ENCODE results near the gene CAPN5. TPM values are rescaled to one million over a fixed set of nuclear protein-coding genes. Genes with fewer than 3 reads are reported as not detected.

Gene CAPN5
- total and polyA plus RNA-seq, 10 of the 15 experiments (the other 5 are each of a cell fraction or from before 2014, with no cell fraction given), result 0.02 to 0.33 (median 0.07) TPM; not detected in 3

GRCh38 chr11:77063861-77064260 is 2.9 kb upstream of the CAPN5 start:
- CTCF ChIA-PET, result interaction anchor here (1.3 to 5.7 kb wide), 3 partner anchors 13 to 144 kb away, joined by 4 to 38 read pairs (median 4); no protein-coding TSS in a partner anchor
- ATAC-seq (no peak), FAIRE-seq (no peak), DNase-seq (ENCODE audit: low read depth, low spot score) (no peak)
- H3K27me3 ChIP-seq (replicated peaks in 1 of 2; ENCODE audit: control insufficient read depth in 2 of 2, insufficient read depth in 2 of 2, low read length in 1 of 2), result peaks cover 0 to 1% of the 10 kb centered on the region in 2 experiments; a peak in 1 of 4 replicates
- no peak overlapping the region for H3K4me3 ChIP-seq
- H3K36me3 ChIP-seq (ENCODE audit: control insufficient read depth in 2 of 2, insufficient read depth in 2 of 2, low read length in 1 of 2), result no peaks in the 10 kb centered on the region
- no peaks in the 10 kb centered on the region; the same call in 2 of the 3 replicates for H3K9me3 ChIP-seq (replicated peaks; ENCODE audit: control insufficient read depth, insufficient read depth, low read length)
- peaks cover 6% of the 10 kb centered on the region for H3K4me1 ChIP-seq (ENCODE audit: control insufficient read depth, insufficient read depth, low read length)
- no TSS peak for BruUV-seq (replicated peaks)
- H3K79me2 ChIP-seq (ENCODE audit: control insufficient read depth, insufficient read depth, low read length), result no peaks in the 10 kb centered on the region
- in situ Hi-C loops (cut with MboI) (no loop called here), intact Hi-C loops (cut with micrococcal nuclease; ENCODE audit: unreplicated experiment) (no loop called here)
- SMC1A ChIA-PET (ENCODE audit: uncharacterized antibody, unreplicated experiment), result interaction anchor here (1.0 to 1.7 kb wide), 2 partner anchors 9 to 27 kb away, joined by 4 to 8 read pairs; no protein-coding TSS in a partner anchor
- POLR2A ChIA-PET, result no interaction called here
- H2AFZ ChIP-seq (ENCODE audit: control insufficient read depth, low read depth, low read length), result no peak overlapping the region
- WGBS (ENCODE audit: insufficient coverage, insufficient replicate concordance, low lambda C conversion rate, missing lambda C conversion rate), result 42% methylated on average over 4 of the region's 4 CpGs
- no peaks in the 10 kb centered on the region for H4K20me1 ChIP-seq (ENCODE audit: control insufficient read depth, insufficient read depth)
- TF ChIP-seq CREM (IDR thresholded peaks at IDR 0.05; ENCODE audit: low read depth) (no peak), TCF7 (IDR thresholded peaks at IDR 0.05; ENCODE audit: borderline replicate concordance) (no peak), PRDM15 (CRISPR knock-in tag; IDR thresholded peaks at IDR 0.05) (no peak), ZBED1 (IDR thresholded peaks at IDR 0.05; ENCODE audit: borderline replicate concordance) (no peak), RCOR1 (conservative IDR thresholded peaks at IDR 0.05; ENCODE audit: low read depth, low read length) (no peak), KDM1A (IDR thresholded peaks at IDR 0.05; ENCODE audit: borderline replicate concordance) (no peak), MTA3 (IDR thresholded peaks at IDR 0.05; ENCODE audit: borderline replicate concordance, low read length) (no peak), BACH1 (IDR thresholded peaks at IDR 0.05; ENCODE audit: borderline replicate concordance) (no peak), ATF7 (IDR thresholded peaks at IDR 0.05; ENCODE audit: low read depth) (no peak), RUNX3 (IDR thresholded peaks at IDR 0.05; ENCODE audit: low read length) (no peak), USF1 (IDR thresholded peaks at IDR 0.05; ENCODE audit: borderline replicate concordance, extremely low read length, insufficient read depth, low read depth, low read length) (no peak), ZNF384 (IDR thresholded peaks at IDR 0.05; ENCODE audit: borderline replicate concordance, low read depth, low read length) (no peak), E2F4 (IDR thresholded peaks at IDR 0.05; ENCODE audit: low read depth, low read length) (no peak), TARDBP (IDR thresholded peaks at IDR 0.05; ENCODE audit: borderline replicate concordance) (no peak), SMAD1 (IDR thresholded peaks at IDR 0.05; ENCODE audit: low read depth, partially characterized antibody) (no peak), CEBPB (IDR thresholded peaks at IDR 0.05; ENCODE audit: borderline replicate concordance in 1 of 2, low read depth in 2 of 2, low read length in 2 of 2) (no peak)
- no peak overlapping the region for H3K27ac ChIP-seq (ENCODE audit: control insufficient read depth, insufficient read depth)
- H3K9ac ChIP-seq (ENCODE audit: control insufficient read depth, insufficient read depth, low read length), result no peak overlapping the region
- H3K4me2 ChIP-seq (ENCODE audit: control insufficient read depth, insufficient read depth), result no peak overlapping the region
- RAD21 ChIA-PET (ENCODE audit: unreplicated experiment), result no interaction called here
